Gastrocnemius medialis (tissue), 4 donors: ENCODE data around the gene MEIKIN.

Experiments used
- CTCF ChIP-seq, 5 experiments: fragments of 450-650 bp in 3 of 5; fragments of 200-600 bp in 2 of 5; sonication (generic) in 2 of 5; IDR thresholded peaks in 4 of 5; conservative IDR thresholded peaks in 1 of 5; 1 replicate in 4 of 5; 2 replicates in 1 of 5; pipeline ENCODE4 v1.5.1; 2016 to 2019; ENCODE audit warnings: antibody characterized with exemption in 5 of 5, mild to moderate bottlenecking in 3 of 5, moderate library complexity in 3 of 5
- POLR2A ChIP-seq, 2 donors: fragments of 450-650 bp; IDR thresholded peaks; one replicate each; pipeline ENCODE4 v1.6.1; 2017; ENCODE audit warnings: antibody characterized with exemption in 2 of 2, mild to moderate bottlenecking in 2 of 2, moderate library complexity in 2 of 2

DNA sequence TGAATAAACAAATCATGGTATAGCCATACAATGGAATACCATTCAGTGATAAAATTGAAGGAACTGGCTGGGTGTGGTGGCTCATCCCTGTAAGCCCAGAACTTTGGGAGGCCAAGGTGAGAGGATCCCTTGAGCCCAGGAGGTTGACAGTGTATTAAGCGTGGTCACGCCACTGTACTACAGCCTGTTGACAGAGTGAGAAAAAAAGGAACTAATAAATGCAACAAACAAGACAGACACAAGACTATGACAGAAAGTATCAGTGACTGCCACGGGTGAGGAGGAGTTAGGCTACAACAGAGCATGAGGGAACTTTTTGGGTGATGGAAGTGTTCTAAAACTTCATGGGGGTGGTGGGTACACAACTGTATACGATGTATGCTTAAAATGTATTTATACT is 150.9 kb downstream of the MEIKIN start:
- TF ChIP-seq POLR2A (IDR thresholded peaks at IDR 0.05) (peak in 1 of 2 donors; percentile 9), CTCF (IDR thresholded peaks at IDR 0.05 in 4 of 5, conservative IDR thresholded peaks at IDR 0.05 in 1 of 5) (no peak)
